SU-DHL-6 (cell line): ENCODE results near the gene OVOL3.

Source experiments
- H2AFZ ChIP-seq: fragments of 200-600 bp; sonication (generic); 2 replicates; pipeline ENCODE4 v1.6.1; 2014; ENCODE audit warnings: low read depth, mild to moderate bottlenecking, moderate library complexity, mixed read lengths, antibody characterized with exemption, low read length; ENCODE audit not compliant: severe bottlenecking
- H3F3A ChIP-seq: fragments of 200-600 bp; shearing (Covaris generic); 2 replicates; pipeline ENCODE4 v1.6.0; 2016; ENCODE audit warnings: antibody characterized with exemption, mild to moderate bottlenecking; ENCODE audit not compliant: insufficient read depth
- H3K27ac ChIP-seq: fragments of 200-600 bp; sonication (generic); 2 replicates; pipeline ENCODE4 v1.5.1; 2016; ENCODE audit warnings: low read depth, mild to moderate bottlenecking, low read length, moderate library complexity, mixed read lengths
- H3K27me3 ChIP-seq: fragments of 200-600 bp; sonication (generic), shearing (Covaris generic); 2 replicates; pipeline ENCODE4 v1.6.0; 2014; ENCODE audit warnings: mild to moderate bottlenecking, low read length
- H3K36me3 ChIP-seq: fragments of 200-600 bp; sonication (generic); 2 replicates; pipeline ENCODE4 v1.6.1; 2014; ENCODE audit warnings: mild to moderate bottlenecking, low read length, mixed read lengths
- H3K4me2 ChIP-seq: fragments of 300-600, 200-600 bp; shearing (Covaris generic), sonication (generic); 2 replicates; pipeline ENCODE4 v1.6.0; 2014; ENCODE audit warnings: low read length, low read depth, mild to moderate bottlenecking; ENCODE audit not compliant: poor library complexity, severe bottlenecking
- H3K4me3 ChIP-seq: fragments of 200-600 bp; sonication (generic); 2 replicates; pipeline ENCODE4 v1.5.1; 2014; ENCODE audit warnings: antibody characterized with exemption, low read length, mild to moderate bottlenecking, mixed read lengths; ENCODE audit not compliant: insufficient read depth, poor library complexity, severe bottlenecking
- H3K79me2 ChIP-seq: fragments of 200-600 bp; sonication (generic); 2 replicates; pipeline ENCODE4 v1.6.1; 2014; ENCODE audit warnings: mild to moderate bottlenecking, low read length, moderate library complexity; ENCODE audit not compliant: insufficient read depth
- H3K9ac ChIP-seq: fragments of 200-600 bp; sonication (generic); 2 replicates; pipeline ENCODE4 v1.7.0; 2014; ENCODE audit warnings: mild to moderate bottlenecking, low read length
- H3K9me2 ChIP-seq: fragments of 200-600 bp; sonication (generic); replicated peaks from 2 replicates; pipeline ENCODE4 v1.6.1; 2014; ENCODE audit warnings: low read length; ENCODE audit not compliant: insufficient read depth
- H3K9me3 ChIP-seq: fragments of 200-600 bp; sonication (generic); 2 replicates; pipeline ENCODE4 v1.6.1; 2014; ENCODE audit warnings: low read length, mixed read lengths; ENCODE audit not compliant: insufficient read depth
- H4K20me1 ChIP-seq: fragments of 200-600 bp; sonication (generic); 2 replicates; pipeline ENCODE4 v1.6.1; 2014; ENCODE audit warnings: low read depth, mild to moderate bottlenecking, antibody characterized with exemption, low read length, moderate library complexity, mixed read lengths
- EZH2phosphoT487 ChIP-seq: fragments of 200-600 bp; sonication (generic), shearing (Covaris generic); conservative IDR thresholded peaks from 2 replicates; pipeline ENCODE4 v1.6.1; 2018; ENCODE audit warnings: mild to moderate bottlenecking, antibody characterized with exemption, low read length, moderate library complexity, mixed read lengths
- TF ChIP-seq, protein P1 (sequence below): fragments of 200-600 bp; sonication (generic); IDR thresholded peaks from one replicate; pipeline ENCODE4 v1.5.1; 2017; ENCODE audit warnings: antibody characterized with exemption, mild to moderate bottlenecking, low read length, moderate library complexity; ENCODE audit not compliant: insufficient read depth, poor library complexity, severe bottlenecking

OVOL3 gene

DNA sequence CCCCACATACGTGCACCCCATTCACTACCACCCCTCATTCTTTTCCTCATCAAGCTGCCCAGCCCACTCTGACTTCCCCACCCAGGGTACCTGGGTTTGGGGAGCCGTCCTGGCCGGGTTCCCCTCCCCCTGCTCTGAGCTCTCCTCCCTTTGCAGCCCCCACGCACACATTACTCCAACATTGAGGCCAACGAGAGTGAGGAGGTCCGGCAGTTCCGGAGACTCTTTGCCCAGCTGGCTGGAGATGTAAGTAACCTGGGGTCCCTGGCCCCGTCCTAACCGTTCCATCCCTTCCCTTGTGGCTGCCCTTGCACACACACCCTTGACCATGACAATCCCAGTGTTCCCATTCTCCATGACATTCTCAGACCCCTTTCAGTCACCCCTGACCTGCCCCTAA is 31.6 kb downstream of the OVOL3 start:
- H3K9me2 ChIP-seq, result no peaks in the 10 kb centered on the region
- no peak overlapping the region for H3K4me2 ChIP-seq
- no peaks in the 10 kb centered on the region for H3K9me3 ChIP-seq
- H4K20me1 ChIP-seq, result no peaks in the 10 kb centered on the region
- TF ChIP-seq, protein P1, sequence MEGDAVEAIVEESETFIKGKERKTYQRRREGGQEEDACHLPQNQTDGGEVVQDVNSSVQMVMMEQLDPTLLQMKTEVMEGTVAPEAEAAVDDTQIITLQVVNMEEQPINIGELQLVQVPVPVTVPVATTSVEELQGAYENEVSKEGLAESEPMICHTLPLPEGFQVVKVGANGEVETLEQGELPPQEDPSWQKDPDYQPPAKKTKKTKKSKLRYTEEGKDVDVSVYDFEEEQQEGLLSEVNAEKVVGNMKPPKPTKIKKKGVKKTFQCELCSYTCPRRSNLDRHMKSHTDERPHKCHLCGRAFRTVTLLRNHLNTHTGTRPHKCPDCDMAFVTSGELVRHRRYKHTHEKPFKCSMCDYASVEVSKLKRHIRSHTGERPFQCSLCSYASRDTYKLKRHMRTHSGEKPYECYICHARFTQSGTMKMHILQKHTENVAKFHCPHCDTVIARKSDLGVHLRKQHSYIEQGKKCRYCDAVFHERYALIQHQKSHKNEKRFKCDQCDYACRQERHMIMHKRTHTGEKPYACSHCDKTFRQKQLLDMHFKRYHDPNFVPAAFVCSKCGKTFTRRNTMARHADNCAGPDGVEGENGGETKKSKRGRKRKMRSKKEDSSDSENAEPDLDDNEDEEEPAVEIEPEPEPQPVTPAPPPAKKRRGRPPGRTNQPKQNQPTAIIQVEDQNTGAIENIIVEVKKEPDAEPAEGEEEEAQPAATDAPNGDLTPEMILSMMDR, result no peak
- TF ChIP-seq EZH2phosphoT487, result no peak
- H3K9ac ChIP-seq, result no peak overlapping the region
- no peaks in the 10 kb centered on the region; the same call in 1 of the 2 replicates for H3F3A ChIP-seq
- H3K79me2 ChIP-seq, result peaks cover 13% of the 10 kb centered on the region; the same call in 1 of the 2 replicates
- H3K4me3 ChIP-seq, result no peak overlapping the region
- no peaks in the 10 kb centered on the region for H3K36me3 ChIP-seq
- H3K27ac ChIP-seq, result no peak overlapping the region
- H2AFZ ChIP-seq, result no peak overlapping the region
- no peaks in the 10 kb centered on the region for H3K27me3 ChIP-seq

DNA sequence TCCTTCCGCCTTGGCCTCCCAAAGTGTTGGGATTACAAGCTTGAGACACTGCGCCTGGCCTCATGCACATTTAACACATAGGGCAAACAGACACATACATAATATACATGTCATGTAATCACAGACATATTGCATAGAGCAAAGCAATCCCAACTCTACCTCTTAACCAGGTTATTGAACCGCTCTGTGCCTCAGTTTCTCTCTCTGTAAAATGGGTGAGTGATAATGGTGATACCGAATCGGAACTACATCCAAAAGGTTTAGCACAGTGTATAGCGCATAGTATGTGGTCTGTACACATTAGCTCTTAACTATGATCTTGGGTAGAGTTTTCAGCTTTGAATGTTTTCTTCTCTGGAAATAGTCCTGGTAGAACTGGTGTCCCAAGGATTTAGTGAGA is 33.7 kb downstream of the OVOL3 start:
- Histone ChIP-seq H3K9me3 (no peaks in the 10 kb centered on the region), H3K79me2 (peaks cover 13% of the 10 kb centered on the region; the same call in 1 of the 2 replicates), H3K4me3 (no peak overlapping the region), H4K20me1 (no peaks in the 10 kb centered on the region), H3K27ac (no peak overlapping the region), H3F3A (no peaks in the 10 kb centered on the region), H3K9me2 (no peaks in the 10 kb centered on the region), H3K9ac (no peak overlapping the region), H3K36me3 (no peaks in the 10 kb centered on the region), H3K27me3 (no peaks in the 10 kb centered on the region), H2AFZ (no peak overlapping the region), H3K4me2 (no peak overlapping the region)
- TF ChIP-seq EZH2phosphoT487, result no peak
- TF ChIP-seq, protein P1, result no peak

DNA sequence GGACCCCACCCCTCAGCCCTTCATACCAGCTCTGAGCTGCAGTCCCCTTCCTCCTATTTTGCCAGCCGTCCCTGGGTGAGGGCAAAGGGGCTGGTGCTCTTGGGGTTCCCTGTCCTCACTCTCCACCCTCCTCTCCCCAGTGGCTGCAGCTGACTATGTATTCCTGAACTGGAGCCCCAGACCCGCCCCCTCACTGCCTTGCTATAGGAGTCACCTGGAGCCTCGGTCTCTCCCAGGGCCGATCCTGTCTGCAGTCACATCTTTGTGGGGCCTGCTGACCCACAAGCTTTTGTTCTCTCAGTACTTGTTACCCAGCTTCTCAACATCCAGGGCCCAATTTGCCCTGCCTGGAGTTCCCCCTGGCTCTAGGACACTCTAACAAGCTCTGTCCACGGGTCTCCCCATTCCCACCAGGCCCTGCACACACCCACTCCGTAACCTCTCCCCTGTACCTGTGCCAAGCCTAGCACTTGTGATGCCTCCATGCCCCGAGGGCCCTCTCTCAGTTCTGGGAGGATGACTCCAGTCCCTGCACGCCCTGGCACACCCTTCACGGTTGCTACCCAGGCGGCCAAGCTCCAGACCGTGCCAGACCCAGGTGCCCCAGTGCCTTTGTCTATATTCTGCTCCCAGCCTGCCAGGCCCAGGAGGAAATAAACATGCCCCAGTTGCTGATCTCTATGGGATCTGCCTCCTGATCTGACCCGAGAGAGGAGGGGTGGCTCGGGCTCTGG is 38.9 kb downstream of the OVOL3 start:
- TF ChIP-seq, protein P1, result no peak
- no peak for TF ChIP-seq EZH2phosphoT487
- Histone ChIP-seq H3K4me3 (no peak overlapping the region), H3K79me2 (no peaks in the 10 kb centered on the region), H3K36me3 (no peaks in the 10 kb centered on the region), H4K20me1 (no peaks in the 10 kb centered on the region), H2AFZ (no peak overlapping the region), H3K9me2 (no peaks in the 10 kb centered on the region), H3K4me2 (no peak overlapping the region), H3K9me3 (no peaks in the 10 kb centered on the region), H3K9ac (no peak overlapping the region), H3K27ac (no peak overlapping the region), H3K27me3 (no peaks in the 10 kb centered on the region), H3F3A (no peaks in the 10 kb centered on the region)
